COLO829 (cell line): ENCODE measurements around the gene UBE2L3.
"Not testable (repeated sequence)": the region's sequence is repeated elsewhere in the genome, so short reads cannot be mapped to it uniquely, and the experiment has no call there.

Experiments
- DNase-seq: peaks from one replicate; pipeline ENCODE4 v3.0.0; 2012; ENCODE audit warnings: low spot score

Gene UBE2L3

DNA sequence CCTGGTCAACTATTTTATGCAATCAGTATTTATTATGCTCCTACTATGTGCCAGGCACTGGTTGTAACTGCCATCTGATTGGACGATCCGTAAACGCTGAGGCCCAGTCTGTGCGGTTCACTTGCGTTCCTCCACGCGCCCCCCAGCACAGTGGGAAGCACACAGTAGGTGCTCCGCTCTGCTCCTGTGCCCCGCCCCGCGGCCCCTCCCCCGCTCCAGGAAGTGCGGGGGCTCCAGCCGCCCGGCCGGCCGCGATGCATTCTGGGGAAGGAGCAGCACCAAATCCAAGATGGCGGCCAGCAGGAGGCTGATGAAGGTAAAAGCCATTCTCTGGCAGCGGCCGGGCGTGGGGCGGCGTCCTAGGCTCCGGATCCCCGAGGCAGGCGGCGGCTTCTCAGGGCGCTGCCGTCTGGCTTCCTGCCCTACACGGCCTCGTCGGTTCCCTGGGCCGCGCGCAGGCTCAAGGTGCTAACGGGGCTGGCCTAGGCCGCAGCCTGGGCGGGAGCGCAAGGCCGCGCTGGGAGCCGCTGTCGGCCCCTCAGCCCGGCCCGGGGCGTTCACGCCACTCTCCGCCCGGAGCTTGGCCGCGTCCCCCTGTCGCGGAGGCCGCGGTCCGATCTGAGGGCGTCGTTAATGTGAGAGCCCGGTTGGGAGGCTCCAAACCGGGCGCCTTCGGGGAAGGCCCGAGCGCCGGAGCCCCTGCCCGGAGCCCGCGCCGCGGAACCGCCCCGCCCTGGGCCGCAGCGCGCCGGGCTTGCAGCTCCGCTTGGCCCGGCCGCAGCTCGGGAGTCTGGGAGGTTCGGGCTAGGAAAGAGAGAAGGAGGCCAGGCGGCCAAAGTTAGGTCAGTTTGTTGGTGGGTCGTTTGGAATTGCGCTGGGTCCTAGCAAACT is at the start of gene UBE2L3:
TSS of gene UBE2L3 (plus strand) at position 259 of the 891 bp plus-strand sequence. CDS start at position 290, 31 bp downstream.
- DNase-seq = peak; percentile 72

DNA sequence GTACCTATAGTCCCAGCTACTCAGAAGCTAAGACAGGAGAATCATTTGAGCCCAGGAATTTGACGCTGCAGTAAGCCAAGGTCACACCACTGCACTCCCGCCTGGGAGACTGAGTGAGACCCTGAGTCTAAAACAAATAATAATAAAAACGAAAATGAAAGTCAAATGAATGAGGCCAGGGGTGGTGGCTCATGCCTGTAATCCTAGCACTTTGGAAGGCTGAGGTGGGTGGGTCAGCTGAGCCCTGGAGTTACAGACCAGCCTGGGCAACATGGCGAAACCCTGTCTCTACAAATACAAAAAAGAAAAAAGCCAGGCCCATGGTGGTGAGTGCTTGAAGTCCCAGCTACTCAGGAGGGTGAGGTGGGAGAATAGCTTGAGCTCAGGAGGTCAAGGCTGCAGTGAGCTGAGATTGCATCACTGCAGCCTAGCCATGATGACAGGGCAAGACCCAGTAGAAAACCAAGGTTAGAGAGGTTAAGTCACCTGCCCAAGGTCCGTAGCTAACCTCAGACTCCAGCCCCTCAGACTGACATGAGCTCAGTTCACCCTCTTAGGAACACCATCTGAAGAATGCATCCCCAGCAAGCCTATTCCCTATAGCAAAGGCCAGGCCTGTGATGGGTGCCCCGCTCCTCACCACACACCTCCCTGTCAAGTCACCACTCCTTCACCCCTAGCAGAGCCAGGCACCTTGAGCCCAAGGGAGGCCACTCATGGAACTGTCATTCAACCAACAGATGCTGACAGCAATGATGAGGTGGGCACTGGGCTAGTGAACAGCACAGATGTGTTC is 40.6 kb upstream of the UBE2L3 start:
- DNase-seq = not testable (repeated sequence)

DNA sequence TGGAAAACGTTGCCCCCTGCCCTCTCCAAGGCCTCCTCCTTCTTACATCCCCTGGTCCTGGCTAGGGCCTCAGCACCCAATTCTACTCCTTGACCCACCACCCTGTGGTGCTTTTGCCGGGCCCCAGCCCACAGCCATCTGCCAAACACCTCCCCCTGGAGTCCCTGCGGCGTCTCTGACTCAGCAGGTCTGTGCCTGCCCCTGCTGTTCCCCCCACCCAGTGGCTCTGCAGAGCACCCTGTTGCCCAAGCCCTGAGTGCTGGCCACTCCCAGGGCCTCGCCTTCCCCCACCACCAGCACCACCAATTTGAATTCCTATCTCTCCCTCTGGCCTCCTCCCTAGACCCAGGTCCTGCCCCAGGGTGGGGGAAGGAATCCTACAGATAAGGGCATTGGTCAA is 36.0 kb upstream of the UBE2L3 start:
- DNase-seq = not testable (repeated sequence)

DNA sequence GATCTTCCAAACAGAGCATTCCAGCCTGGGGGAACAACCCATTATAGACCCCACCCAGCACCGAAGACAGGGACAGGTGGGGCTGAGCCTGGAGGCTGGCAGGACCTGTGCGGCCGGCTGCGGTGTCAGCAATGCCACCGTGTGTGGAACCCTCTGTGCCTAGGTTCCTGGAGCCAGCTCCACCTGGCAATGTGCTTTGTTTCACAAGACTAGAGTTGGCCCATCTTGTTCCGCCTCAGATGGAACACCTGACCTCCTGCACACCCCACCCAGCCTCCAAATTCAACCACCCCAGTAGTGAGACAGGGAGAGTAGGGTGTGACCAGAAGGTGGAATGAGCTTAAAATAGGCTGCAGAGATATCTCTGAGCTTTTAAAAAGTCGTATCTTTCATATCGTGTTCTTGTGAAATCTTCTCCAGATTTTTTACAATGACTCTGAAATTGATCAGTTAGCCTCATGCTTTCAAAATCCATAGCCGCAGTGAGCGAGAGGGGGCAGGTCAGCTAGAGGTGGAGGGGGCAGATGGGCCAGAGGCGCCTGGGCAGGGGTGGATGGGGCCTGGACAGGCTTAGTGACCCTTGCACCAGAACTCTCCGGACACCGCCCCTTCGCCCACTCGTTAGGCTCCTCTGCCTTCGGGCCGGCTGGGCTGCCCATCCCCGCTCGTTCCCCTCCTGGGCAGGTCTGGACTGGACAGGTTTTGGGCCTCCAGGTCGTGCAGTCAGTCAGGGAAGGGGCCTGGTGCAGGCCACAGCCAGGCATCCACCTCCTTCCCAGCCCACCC is 34.5 kb upstream of the UBE2L3 start:
- not testable (repeated sequence) for DNase-seq

DNA sequence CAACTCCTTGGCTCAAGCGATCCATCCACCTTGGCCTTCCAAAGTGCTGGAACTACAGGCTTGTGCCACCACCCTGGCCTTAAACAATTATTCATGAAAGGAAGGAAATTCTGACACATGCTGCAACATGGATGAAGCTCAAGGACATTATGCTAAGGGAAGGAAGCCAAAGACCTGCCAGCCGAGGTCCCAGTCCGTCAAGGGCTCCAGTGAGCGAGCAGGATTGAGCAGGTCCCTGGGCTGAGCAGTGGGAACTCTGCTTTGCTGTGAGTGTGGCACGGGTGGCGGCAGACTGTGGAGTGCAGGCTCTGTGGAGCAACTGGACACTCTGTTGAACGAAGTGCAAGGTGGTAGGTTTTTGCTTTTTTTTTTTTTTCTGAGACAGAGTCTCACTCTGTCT is 27.7 kb upstream of the UBE2L3 start:
- DNase-seq = not testable (repeated sequence)

DNA sequence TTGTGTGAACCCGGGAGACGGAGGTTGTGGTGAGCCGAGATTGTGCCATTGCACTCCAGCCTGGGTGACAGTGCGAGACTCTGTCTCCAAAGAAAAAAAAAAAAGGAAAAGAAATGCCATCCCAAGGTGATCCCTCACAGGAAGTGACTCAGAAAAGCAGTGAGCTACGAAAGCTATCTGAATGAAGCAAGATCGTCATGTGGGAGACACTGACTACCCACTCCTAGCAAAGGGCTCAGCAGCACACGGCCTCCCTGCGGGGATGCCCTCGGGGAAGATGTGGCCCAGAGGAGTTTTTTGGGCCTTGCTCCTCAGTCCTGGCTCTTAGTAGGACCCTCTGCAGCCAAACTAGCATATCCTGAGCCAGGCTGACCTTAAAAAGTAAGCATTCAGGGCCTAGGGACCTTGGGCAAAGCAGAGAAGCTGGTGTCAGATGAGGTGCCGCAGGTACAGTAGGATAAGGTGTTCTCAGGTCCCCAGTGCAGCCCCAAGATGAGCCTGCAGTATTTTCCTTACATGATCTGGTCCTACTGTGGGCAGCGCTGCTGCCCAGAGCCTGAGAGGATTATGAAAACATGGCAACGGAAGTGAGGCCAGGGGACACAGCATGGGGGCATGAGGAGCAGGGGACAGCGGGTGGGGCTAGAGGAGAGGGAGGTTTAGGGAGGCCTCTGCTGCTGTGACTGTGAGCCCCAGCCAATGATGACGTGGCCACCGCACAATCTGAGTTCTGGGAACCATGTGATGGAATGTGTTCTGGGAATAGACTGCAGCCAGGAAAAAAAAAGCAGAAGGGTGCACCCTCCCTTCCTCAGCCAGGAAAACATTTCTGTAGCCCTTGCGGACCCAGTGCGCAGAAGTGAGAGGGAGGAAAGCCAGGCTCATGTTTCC is 22.8 kb upstream of the UBE2L3 start:
- DNase-seq = not testable (repeated sequence)

DNA sequence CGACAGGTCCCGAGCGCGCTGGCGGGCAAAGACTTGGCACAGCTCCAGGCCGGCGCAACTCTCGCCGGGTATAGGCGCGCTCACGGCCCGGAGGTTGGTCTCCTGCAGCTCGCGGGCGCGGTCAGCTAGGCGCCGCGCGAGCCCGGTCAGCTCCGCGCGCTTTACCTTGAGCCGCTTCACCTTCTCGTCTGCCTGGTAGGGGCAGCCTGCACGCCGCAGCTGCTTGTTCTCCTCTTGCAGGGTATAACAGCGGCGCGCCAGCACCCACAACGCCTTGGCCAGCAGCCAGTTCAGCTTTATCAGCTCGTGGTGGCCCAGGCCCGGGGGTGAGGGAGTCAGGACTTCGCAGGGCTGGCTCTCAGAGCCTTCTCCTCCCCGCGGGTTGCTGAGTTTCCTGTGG is 18.0 kb upstream of the UBE2L3 start:
- not testable (repeated sequence) for DNase-seq

DNA sequence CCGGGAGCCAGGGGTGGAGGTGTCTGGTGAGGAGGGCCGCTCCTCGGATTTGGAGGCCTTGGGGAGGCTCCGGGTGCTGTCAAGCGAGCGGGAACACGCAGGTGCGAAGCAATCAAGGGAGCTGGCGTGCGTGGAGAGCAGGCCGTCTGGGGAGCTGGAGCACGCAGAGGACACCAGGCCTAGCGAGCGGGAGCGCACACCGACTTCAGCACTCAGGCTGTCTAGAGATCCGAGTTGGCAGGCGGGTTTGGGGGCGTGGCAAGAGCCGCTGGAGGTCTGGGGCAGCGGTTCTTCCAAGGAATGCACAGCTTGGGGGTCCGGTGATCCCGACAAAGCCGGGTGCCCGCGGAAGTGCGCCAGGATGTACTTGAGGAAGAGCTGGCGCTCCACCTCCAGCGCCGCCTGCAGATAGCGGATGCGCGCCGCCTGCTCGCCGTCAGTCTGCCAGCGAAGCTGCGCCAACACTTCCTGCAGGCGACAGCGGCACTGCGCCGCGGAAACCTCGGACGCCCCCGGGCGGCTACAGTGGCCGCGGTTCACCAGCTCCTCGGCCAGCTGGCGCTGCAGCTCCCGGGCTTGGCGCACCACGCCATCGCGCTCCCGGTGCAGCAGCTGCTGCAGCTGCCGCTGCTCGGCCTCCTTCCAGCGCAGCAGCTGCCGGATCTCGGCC is 17.4 kb upstream of the UBE2L3 start:
- not testable (repeated sequence) for DNase-seq

DNA sequence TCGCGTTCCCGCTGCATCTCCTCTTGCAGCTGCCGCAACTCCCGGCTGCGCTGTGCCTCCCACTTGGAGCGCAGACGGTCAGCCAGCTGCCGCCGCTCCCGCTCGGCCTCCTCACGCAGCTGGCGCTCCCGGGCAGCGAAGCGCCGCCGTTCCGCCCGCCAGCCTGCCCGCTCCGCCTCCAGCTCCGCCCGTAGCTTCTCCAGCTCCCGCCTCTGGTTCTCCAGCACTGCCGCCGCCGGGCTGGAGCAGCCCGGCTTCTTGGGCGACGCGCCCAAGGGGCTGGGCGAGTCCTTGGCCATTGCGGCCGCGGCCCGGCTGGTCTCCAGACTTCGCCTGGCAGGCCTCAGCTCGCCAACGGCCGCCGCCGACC is 16.9 kb upstream of the UBE2L3 start:
- DNase-seq = not testable (repeated sequence)

DNA sequence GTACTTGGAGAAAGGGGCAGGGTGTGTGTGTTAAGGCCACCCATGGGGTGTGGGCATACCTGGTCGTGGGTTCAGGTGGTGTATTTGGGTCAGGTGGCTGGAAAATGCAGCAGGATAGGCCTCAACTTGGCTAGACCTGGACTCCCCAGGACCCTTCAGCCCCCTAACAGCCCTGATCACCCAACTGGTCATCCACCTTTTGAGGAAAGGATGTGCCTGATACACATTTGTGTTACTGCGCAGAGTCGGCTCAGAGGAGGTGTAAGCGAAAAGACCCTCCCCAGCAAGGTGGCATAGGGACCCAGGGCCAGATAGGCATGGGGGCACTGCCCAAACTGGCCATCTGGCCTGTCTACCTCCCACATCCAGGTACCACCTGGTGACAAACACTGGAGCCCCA is 16.2 kb upstream of the UBE2L3 start, which contains the start of gene RIMBP3C:
TSS of gene RIMBP3C (minus strand) at position 101 of the 400 bp plus-strand sequence. CDS start 485 bp downstream, outside the sequence.
- not testable (repeated sequence) for DNase-seq

DNA sequence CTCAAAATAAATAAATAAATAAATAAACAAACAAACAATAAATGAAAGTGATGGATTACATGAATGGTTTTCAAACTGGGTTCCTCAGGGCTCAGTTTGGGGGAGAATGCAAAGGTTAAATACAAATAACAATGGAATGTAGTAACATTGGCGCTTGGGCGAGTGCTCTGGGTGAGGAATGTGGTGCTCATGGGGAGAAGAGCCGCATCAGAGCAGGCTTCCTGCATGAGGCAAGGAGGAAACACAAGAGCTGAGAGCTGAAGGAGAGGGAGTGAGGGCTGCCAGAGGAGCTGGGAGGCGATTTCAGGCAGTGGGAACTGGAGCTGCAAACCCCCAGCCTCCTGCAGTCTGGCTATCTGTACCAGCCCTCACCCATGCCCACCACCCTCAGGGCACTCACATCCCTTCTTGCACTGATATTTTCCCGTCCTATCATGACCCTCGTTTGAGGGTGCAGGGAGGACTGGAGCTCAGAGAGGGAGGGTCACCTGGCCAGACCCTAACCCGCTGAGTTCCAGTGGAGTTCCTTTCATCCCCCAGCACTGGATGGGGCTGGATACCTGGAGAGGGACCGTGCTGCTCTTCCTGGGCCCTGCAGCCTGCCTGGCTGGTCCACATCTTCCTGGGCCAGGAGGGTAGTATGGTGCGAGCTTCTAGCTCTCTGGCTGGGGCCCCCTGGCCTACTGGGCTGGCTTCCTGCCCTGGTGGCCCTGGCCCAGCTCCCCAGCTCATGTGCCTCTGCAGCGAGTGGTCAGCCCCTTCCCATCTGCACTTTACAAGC is 8.0 kb upstream of the UBE2L3 start:
- DNase-seq = not testable (repeated sequence)

DNA sequence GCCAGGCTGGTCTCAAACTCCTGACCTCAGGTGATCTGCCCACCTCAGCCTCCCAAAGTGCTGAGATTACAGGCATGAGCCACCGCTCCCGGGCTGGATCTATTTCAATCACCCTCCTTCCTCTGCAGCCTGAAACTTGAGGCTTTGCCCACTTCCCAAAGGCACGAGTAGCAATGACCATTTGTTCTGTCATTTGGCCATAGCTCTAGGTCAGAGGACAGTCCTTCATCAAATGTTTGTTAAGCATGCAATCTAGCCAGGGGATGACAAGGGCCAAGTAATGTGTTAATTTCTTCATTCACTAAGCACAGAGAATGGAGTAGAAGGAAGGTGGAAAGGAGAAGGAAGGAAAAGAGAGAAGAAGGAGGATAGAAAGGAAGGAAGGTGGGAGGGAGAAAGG is 6.9 kb upstream of the UBE2L3 start:
- DNase-seq = not testable (repeated sequence)

DNA sequence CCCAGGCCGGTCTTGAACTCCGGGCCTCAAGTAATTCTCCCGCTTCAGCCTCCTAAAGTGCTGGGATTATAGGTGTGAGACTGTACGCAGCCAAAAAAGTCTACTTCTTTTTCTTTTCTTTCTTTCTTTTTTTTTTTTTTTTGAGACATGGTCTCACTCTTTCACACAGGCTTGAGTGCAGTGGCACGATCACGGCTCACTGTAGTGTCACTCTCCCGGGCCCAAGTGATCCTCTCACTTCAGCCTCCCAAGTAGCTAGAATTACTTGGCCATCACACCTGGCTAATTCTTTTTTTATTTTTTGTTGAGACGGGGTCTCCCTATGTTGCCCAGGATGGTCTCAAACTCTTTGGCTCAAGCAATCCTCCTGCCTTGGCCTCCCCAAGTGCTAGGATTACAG is 3.6 kb upstream of the UBE2L3 start:
- no peak for DNase-seq

DNA sequence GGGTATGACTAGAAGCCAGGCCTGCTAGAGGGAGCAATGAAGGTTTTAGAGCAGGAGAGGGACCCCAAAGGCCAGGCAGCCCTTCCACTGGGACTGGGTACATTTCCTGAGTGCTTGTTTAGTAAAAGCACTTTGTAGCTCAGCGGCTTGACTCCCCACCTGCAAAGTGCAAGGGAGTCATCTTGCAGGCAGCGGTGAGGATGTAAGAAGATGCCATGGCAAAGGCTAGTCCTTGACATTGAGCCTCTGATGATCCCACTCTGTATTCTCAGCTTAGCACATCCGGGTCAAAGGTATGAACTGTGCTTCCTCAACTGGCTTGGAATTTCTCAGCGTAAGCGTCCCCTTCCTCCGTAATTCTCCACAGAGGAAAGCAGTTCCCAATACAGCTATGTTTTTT is 3.1 kb upstream of the UBE2L3 start:
- no peak for DNase-seq

DNA sequence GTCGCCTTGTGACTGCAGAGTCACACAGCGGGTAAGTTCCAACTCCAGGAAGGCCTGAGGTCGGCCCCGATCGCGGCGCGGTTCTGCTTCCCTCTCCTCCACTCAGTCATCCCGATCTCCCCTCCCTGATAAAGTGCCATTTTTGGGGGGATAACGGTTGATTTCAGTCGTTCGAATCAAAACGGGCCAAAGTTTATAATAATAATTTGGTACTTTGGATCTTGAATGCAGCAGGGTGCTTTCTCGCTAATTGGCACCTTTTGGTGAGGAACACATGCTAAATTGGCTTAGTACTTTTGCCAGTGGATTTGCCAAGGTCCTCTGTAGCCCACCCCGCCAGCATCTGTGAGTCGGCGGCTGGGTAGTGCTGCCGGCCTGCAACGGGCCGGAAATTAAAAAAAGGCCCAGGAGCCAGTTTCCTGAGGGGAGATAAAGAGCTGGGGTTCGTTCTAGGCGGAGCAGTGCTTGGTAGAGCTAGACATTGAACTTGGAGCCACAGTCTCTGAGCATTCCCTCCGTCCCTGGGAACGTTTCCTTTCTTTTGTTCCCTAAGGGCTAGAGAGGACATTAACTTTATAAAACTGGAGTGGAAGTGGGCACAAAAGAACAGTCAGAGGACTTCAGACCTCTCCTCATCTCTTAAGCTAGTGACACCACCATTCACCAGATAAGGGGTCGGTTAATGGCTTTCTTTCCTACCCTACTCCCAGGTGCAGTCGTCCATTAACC is 997 bp downstream of the UBE2L3 start:
- no peak for DNase-seq

DNA sequence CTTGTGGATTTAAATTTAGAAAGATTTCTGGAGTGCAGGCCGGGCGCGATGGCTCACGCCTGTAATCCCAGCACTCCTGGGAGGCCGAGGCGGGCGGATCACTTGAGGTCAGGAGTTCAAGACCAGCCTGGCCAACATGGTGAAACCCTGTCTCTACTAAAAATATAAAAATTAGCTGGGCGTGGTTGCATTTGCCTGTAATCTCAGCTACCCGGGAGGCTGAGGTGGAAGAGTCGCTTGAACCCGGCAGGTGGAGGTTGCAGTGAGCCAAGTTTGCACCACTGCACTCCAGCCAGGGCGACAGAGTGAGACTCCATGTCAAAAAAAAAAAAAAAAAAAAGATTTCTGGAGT is 1.5 kb downstream of the UBE2L3 start:
- DNase-seq = not testable (repeated sequence)

DNA sequence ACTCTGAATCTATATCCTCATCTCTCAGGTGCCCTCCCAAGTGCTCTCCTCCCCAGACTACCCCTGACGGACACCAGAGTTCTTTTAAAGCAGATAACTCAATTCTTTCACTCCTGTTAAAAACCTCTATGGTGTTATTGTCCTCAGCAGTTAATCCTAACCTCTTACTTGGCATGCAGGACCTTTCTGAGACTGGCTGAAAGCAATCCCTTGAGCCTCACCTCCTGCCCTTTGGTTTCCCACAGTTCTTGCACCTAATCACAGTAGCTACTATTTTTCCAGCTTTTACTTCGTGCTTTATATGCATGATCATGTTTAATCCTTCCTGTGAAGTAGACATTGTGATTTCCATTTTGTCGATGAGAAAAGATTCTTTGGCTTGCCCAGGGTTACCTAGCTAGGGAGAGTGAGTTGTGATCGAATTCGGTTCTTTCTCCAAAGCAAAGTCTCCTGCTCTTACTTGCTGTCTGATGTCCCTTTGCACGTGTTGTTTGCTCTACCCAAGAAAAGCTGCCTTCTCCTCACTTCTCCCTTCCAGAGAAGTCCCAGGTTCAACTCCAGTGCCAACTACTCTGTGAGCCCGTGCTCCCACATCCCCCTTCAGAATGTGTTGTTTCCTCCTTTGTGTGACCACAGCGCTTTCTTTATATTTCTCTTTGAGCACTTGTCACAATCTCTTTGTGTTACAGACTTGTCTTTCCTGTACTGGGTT is 2.1 kb downstream of the UBE2L3 start:
- no peak for DNase-seq

DNA sequence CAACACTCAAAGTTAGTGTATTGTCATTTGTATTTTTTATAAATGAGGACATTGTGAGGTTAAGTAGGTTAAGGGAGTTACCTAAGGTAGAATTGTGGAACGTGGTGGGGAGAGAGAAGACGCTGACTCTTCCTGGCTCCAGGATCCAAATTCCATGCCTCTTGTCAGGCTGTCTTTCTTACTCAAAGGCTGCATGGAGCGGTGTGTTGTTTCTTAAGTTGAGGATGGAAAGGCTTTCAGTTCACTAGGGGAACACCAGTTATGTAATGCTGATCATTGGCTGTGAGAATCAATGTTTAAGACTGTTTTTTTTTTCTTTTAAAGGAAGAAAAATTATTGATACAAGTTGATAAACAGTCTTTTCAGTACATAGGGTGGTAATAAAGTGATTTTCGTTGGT is 2.9 kb downstream of the UBE2L3 start:
- no peak for DNase-seq
